ENCODE data around the gene CAPN2.

Gene CAPN2

GRCh38 chr1:223706077-223706973 lies 6.0 kb upstream of the CAPN2 start (continued):
- TF ChIP-seq ZNF146 (tag by site-specific recombination; IDR thresholded peaks at IDR 0.05) (no peak), KLF8 (tag by site-specific recombination; IDR thresholded peaks at IDR 0.05) (peak; percentile 24; the same call in 1 of the 2 replicates), ZBTB8A (tag by site-specific recombination; IDR thresholded peaks at IDR 0.05) (no peak), BCL11A (tag by site-specific recombination; IDR thresholded peaks at IDR 0.05; ENCODE audit: low read depth) (peak; percentile 43; the same call in 1 of the 2 replicates), ZNF621 (tag by site-specific recombination; IDR thresholded peaks at IDR 0.05) (no peak), ZNF169 (tag by site-specific recombination; IDR thresholded peaks at IDR 0.05) (no peak), ZSCAN30 (tag by site-specific recombination; IDR thresholded peaks at IDR 0.05) (0 out of 2 replicates have a peak, but pooled peaks have one; percentile 28), ZNF549 (tag by site-specific recombination; IDR thresholded peaks at IDR 0.05) (no peak), ZNF112 (tag by site-specific recombination; IDR thresholded peaks at IDR 0.05) (no peak), ZNF133 (tag by site-specific recombination; IDR thresholded peaks at IDR 0.05) (no peak), SETDB1 (IDR thresholded peaks at IDR 0.05; ENCODE audit: insufficient read length, low read length) (no peak), ZNF221 (tag by site-specific recombination; IDR thresholded peaks at IDR 0.05; ENCODE audit: borderline replicate concordance) (no peak), ZNF211 (tag by site-specific recombination; IDR thresholded peaks at IDR 0.05; ENCODE audit: low read depth) (no peak), ZNF394 (tag by site-specific recombination; IDR thresholded peaks at IDR 0.05; ENCODE audit: borderline replicate concordance) (0 out of 2 replicates have a peak, but pooled peaks have one; percentile 17), HIC1 (tag by site-specific recombination; IDR thresholded peaks at IDR 0.05) (peak; percentile 93), TRIM28 (IDR thresholded peaks at IDR 0.05; ENCODE audit: borderline replicate concordance, low read length) (no peak), YY2 (tag by site-specific recombination; IDR thresholded peaks at IDR 0.05) (no peak), ZBTB21 (tag by site-specific recombination; IDR thresholded peaks at IDR 0.05) (no peak), KLF7 (tag by site-specific recombination; IDR thresholded peaks at IDR 0.05; ENCODE audit: borderline replicate concordance) (no peak), SP3 (tag by site-specific recombination; IDR thresholded peaks at IDR 0.05) (no peak), ZFP3 (tag by site-specific recombination; IDR thresholded peaks at IDR 0.05; ENCODE audit: low read depth) (no peak), SP7 (tag by site-specific recombination; IDR thresholded peaks at IDR 0.05) (no peak), ZNF391 (tag by site-specific recombination; IDR thresholded peaks at IDR 0.05; ENCODE audit: borderline replicate concordance, low read depth) (no peak), ZNF155 (tag by site-specific recombination; IDR thresholded peaks at IDR 0.05) (no peak), ZNF791 (tag by site-specific recombination; IDR thresholded peaks at IDR 0.05) (no peak), PATZ1 (tag by site-specific recombination; IDR thresholded peaks at IDR 0.05) (peak; percentile 45; the same call in 1 of the 2 replicates)
- TF ChIP-seq, protein P1, sequence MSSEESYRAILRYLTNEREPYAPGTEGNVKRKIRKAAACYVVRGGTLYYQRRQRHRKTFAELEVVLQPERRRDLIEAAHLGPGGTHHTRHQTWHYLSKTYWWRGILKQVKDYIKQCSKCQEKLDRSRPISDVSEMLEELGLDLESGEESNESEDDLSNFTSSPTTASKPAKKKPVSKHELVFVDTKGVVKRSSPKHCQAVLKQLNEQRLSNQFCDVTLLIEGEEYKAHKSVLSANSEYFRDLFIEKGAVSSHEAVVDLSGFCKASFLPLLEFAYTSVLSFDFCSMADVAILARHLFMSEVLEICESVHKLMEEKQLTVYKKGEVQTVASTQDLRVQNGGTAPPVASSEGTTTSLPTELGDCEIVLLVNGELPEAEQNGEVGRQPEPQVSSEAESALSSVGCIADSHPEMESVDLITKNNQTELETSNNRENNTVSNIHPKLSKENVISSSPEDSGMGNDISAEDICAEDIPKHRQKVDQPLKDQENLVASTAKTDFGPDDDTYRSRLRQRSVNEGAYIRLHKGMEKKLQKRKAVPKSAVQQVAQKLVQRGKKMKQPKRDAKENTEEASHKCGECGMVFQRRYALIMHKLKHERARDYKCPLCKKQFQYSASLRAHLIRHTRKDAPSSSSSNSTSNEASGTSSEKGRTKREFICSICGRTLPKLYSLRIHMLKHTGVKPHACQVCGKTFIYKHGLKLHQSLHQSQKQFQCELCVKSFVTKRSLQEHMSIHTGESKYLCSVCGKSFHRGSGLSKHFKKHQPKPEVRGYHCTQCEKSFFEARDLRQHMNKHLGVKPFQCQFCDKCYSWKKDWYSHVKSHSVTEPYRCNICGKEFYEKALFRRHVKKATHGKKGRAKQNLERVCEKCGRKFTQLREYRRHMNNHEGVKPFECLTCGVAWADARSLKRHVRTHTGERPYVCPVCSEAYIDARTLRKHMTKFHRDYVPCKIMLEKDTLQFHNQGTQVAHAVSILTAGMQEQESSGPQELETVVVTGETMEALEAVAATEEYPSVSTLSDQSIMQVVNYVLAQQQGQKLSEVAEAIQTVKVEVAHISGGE (tag by site-specific recombination; conservative IDR thresholded peaks at IDR 0.05; ENCODE audit: low read depth): no peak
- TF ChIP-seq, protein P2, sequence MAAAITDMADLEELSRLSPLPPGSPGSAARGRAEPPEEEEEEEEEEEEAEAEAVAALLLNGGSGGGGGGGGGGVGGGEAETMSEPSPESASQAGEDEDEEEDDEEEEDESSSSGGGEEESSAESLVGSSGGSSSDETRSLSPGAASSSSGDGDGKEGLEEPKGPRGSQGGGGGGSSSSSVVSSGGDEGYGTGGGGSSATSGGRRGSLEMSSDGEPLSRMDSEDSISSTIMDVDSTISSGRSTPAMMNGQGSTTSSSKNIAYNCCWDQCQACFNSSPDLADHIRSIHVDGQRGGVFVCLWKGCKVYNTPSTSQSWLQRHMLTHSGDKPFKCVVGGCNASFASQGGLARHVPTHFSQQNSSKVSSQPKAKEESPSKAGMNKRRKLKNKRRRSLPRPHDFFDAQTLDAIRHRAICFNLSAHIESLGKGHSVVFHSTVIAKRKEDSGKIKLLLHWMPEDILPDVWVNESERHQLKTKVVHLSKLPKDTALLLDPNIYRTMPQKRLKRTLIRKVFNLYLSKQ (tag by site-specific recombination; IDR thresholded peaks at IDR 0.05; ENCODE audit: borderline replicate concordance): no peak

Data from HEK293 (cell line).